IPS DF 6.9 (cell line): ENCODE results near the gene DCST2.

ENCODE experiments used
- DNase-seq: peaks from one replicate; pipeline ENCODE4 v3.0.0-alpha.2; 2013; ENCODE audit warnings: low read depth, low spot score
- H3K27ac ChIP-seq: one replicate; pipeline ENCODE4 v1.5.1; 2013; ENCODE audit warnings: low read length, control low read depth
- H3K27me3 ChIP-seq: 2 replicates; pipeline ENCODE4 v1.6.1; 2013; ENCODE audit warnings: mild to moderate bottlenecking, low read length; ENCODE audit not compliant: control insufficient read depth, insufficient read depth
- H3K36me3 ChIP-seq: 2 replicates; pipeline ENCODE4 v1.6.1; 2013; ENCODE audit warnings: low read length; ENCODE audit not compliant: control insufficient read depth, insufficient read depth
- H3K4me1 ChIP-seq: 2 replicates; pipeline ENCODE4 v1.6.1; 2013; ENCODE audit warnings: low read length; ENCODE audit not compliant: control insufficient read depth, insufficient read depth
- H3K4me3 ChIP-seq: 2 replicates; pipeline ENCODE4 v1.5.1; 2013; ENCODE audit warnings: mild to moderate bottlenecking, low read length
- H3K9me3 ChIP-seq: 2 replicates; pipeline ENCODE4 v1.6.1; 2013; ENCODE audit warnings: low read length, inconsistent platforms; ENCODE audit not compliant: control insufficient read depth, insufficient read depth
- WGBS: extraction: QIAGEN DNeasy Blood & Tissue Kit; methylation state at CpG from one replicate; pipeline ENCODE4 v1.1.7; 2013; ENCODE audit warnings: mixed read lengths, missing lambda C conversion rate; ENCODE audit not compliant: insufficient read length, insufficient coverage; 5-methylcytosine and 5-hydroxymethylcytosine counted together

The DCST2 gene

GRCh38 chr1:154972517-154973343, 60.9 kb downstream of the DCST2 start:
- no peaks in the 10 kb centered on the region for H3K27me3 ChIP-seq
- peak overlapping the region; percentile 78 for H3K27ac ChIP-seq
- H3K4me3 ChIP-seq = peak overlapping the region; percentile 16; the same call in 1 of the 2 replicates
- peaks cover 10% of the 10 kb centered on the region for H3K4me1 ChIP-seq
- DNase-seq = peak; percentile 94
- H3K36me3 ChIP-seq = peaks cover under 1% of the 10 kb centered on the region
- H3K9me3 ChIP-seq = no peaks in the 10 kb centered on the region
- no CpG with 5 or more reads among the region's 18 CpGs for WGBS

- no CpG with 5 or more reads among the region's 3 CpGs for WGBS
- no peak for DNase-seq
- H3K4me3 ChIP-seq = peak overlapping the region; percentile 5; the same call in 1 of the 2 replicates
- H3K9me3 ChIP-seq = no peaks in the 10 kb centered on the region
- peak overlapping the region; percentile 78 for H3K27ac ChIP-seq
- H3K36me3 ChIP-seq = peaks cover 5% of the 10 kb centered on the region
- peaks cover 10% of the 10 kb centered on the region for H3K4me1 ChIP-seq
- H3K27me3 ChIP-seq = no peaks in the 10 kb centered on the region
Observed at GRCh38 chr1:154972213-154972516, 61.4 kb downstream of the DCST2 start.

- DNase-seq = no peak
- H3K27ac ChIP-seq = peak overlapping the region; percentile 38
- no peaks in the 10 kb centered on the region for H3K27me3 ChIP-seq
- peak overlapping the region; percentile 38; the same call in 1 of the 2 replicates for H3K4me3 ChIP-seq
- H3K36me3 ChIP-seq = peaks cover 5% of the 10 kb centered on the region
- no peaks in the 10 kb centered on the region for H3K9me3 ChIP-seq
- peaks cover 10% of the 10 kb centered on the region for H3K4me1 ChIP-seq
- WGBS = no CpG with 5 or more reads among the region's 10 CpGs
Observed at GRCh38 chr1:154971341-154971998, 62.1 kb downstream of the DCST2 start.

- H3K27me3 ChIP-seq = no peaks in the 10 kb centered on the region
- no CpG with 5 or more reads among the region's 15 CpGs for WGBS
- peaks cover 10% of the 10 kb centered on the region for H3K4me1 ChIP-seq
- peaks cover 5% of the 10 kb centered on the region for H3K36me3 ChIP-seq
- DNase-seq = no peak
- H3K27ac ChIP-seq = peak within 1 kb of the TSS; percentile 38
- H3K4me3 ChIP-seq = peak within 1 kb of the TSS; percentile 38
- no peaks in the 10 kb centered on the region for H3K9me3 ChIP-seq
Observed at GRCh38 chr1:154970631-154971340, 62.8 kb downstream of the DCST2 start, which contains the start of gene SHC1. SHC1 (minus strand) TSS chr1:154970747; CDS start chr1:154970526, 221 bp downstream.

- no CpG with 5 or more reads among the region's 22 CpGs for WGBS
- H3K36me3 ChIP-seq = peaks cover 11% of the 10 kb centered on the region
- H3K4me3 ChIP-seq = peak overlapping the region; percentile 38
- DNase-seq = no peak
- no peak overlapping the region for H3K27ac ChIP-seq
- H3K4me1 ChIP-seq = peaks cover 10% of the 10 kb centered on the region
- H3K9me3 ChIP-seq = no peaks in the 10 kb centered on the region
- H3K27me3 ChIP-seq = no peaks in the 10 kb centered on the region
Observed at GRCh38 chr1:154969860-154970452, 63.6 kb downstream of the DCST2 start.

- H3K27me3 ChIP-seq = no peaks in the 10 kb centered on the region
- no peak overlapping the region for H3K27ac ChIP-seq
- DNase-seq = no peak
- peaks cover 11% of the 10 kb centered on the region for H3K36me3 ChIP-seq
- H3K4me1 ChIP-seq = peaks cover 10% of the 10 kb centered on the region
- H3K9me3 ChIP-seq = no peaks in the 10 kb centered on the region
- peak overlapping the region; percentile 38; the same call in 1 of the 2 replicates for H3K4me3 ChIP-seq
- WGBS = no CpG with 5 or more reads among the region's 5 CpGs
Observed at GRCh38 chr1:154969246-154969645, 64.3 kb downstream of the DCST2 start.

GRCh38 chr1:154968731-154969130, 64.8 kb downstream of the DCST2 start:
- DNase-seq = no peak
- no CpG with 5 or more reads among the region's 3 CpGs for WGBS
- no peak overlapping the region for H3K27ac ChIP-seq
- peak overlapping the region; percentile 38; the same call in 1 of the 2 replicates for H3K4me3 ChIP-seq
- no peaks in the 10 kb centered on the region for H3K9me3 ChIP-seq
- H3K36me3 ChIP-seq = peaks cover 12% of the 10 kb centered on the region
- no peaks in the 10 kb centered on the region for H3K27me3 ChIP-seq
- H3K4me1 ChIP-seq = peaks cover 10% of the 10 kb centered on the region
